Femur (tissue), 1 donor: Measurements from ENCODE around the gene D2HGDH.
"Not testable (repeated sequence)": the region's sequence is repeated elsewhere in the genome, so short reads cannot be mapped to it uniquely, and the experiment has no call there.

Experiments
- DNase-seq: peaks from one replicate; pipeline ENCODE4 v3.0.0-alpha.2; 2017

Gene D2HGDH

DNA sequence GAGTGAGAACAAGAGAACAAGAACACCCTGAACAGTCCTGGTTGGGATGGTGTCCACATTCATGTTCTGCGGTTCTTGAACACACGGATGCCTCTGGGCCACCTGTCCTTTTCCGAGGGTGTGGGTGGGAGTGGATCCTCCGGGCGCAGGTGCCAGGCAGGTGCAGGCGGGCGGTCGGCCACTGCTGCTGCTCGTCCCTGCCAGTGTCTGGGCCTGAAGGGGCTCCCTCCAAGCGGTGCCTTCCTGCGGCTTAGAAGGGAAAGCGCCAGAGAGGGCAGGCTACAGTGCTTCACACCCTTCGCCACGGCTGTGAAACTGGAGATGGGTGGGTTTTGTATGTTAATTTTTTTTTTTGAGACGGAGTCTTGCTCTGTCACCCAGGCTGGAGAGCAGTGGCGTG lies 8.0 kb upstream of the D2HGDH start:
- no peak for DNase-seq

DNA sequence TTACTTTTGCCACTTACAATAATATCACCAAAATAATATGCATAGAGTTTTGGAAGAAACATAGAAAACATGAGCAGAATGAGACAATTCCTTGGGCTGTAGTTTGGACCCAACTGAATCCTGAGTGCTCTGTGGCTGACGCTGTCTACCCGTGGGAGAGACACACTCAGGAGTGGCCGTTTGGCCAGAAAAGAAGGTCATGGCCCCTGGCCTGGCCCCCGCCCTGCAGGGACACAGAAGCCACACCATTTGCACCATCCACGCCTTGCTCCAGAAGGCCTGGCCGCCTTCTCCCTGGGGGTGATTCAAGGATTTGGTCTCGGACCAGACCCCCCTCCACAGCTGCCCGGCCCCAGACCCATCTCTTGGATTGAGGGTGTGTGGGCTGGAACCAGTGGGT lies 6.4 kb upstream of the D2HGDH start:
- no peak for DNase-seq

DNA sequence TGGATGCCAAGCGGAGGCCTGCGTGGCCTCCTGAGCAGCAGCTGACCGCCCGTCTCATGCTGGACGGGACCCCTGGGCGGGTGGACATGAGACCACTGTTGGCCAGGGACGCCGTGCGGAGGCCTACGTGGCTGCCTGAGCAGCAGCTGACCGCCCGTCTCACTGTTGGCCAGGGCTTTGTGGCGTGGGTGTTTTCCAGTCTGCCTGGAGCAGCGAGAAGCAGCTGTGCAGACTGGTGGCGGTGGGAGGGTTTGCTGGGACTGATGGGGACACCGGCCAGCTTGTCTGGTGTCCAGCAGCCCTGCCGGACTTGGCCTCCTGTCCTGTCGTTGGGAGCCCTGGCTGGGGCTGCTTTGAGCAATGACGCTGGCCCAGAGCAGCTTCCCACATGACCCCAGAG lies 5.8 kb upstream of the D2HGDH start:
- DNase-seq: peak; percentile 59

- no peak for DNase-seq
Observed at GRCh38 chr2:241729868-241730267, 4.6 kb upstream of the D2HGDH start.

- DNase-seq: no peak
Observed at GRCh38 chr2:241730671-241731293, 3.6 kb upstream of the D2HGDH start.

GRCh38 chr2:241732513-241733186 lies 1.8 kb upstream of the D2HGDH start:
- DNase-seq: peak; percentile 51

GRCh38 chr2:241733391-241734207 lies 831 bp upstream of the D2HGDH start:
- DNase-seq: no peak

DNA sequence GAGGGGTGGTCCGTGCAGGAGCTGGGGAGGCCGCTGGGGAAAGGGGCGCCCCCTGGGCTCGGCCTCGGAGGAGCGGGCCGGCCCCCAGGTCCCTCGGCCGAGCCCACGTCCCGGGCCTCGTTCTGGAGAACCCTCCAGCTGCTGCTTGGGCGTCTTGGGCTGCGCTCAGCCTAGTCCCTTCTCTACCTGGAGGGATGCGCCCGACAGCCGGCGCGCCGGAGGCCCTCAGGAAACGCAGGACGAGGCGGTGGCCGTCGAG lies 293 bp upstream of the D2HGDH start:
- DNase-seq: no peak

GRCh38 chr2:241736111-241736510 lies 1.7 kb downstream of the D2HGDH start:
- no peak for DNase-seq

GRCh38 chr2:241738040-241738686 lies 3.7 kb downstream of the D2HGDH start:
- no peak for DNase-seq

GRCh38 chr2:241739177-241739576 lies 4.7 kb downstream of the D2HGDH start:
- no peak for DNase-seq

DNA sequence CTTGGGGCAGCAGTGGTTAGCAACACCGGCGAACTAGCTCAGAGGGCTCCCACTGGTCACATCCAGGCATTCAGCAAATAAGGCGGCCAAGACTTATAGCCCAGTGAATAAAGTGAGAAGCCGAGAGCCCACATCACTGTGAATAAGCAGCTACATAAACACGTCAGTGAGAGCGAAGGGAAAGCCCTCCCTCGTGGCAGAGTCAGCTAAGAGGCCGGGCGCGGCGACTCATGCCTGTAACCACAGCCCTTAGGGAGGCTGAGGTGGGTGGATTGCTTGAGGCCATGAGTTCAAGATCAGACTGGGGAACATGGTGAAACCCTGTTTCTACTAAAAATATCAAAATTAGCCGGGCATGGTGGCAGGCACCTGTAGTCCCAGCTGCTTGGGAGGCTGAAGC lies 5.2 kb downstream of the D2HGDH start:
- DNase-seq: no peak

DNA sequence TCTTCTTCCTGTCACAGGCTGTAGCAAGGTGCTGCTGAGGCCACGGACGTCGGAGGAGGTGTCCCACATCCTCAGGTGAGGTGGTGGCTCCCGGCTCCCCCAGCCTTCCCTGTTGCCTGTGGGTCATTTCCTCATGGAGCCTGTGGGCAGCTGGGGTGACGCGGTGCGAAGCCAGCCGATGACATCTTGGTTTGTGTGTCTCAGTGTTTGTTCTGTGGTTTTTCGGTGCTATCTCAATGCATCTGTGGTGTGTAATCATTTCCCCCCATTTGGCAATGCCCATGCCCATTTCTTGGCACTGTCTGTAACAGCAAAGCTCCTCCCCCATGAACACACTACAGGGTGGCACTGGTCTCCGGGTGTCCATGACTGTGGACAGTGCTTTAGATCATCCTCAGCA lies 6.6 kb downstream of the D2HGDH start:
- DNase-seq: no peak

GRCh38 chr2:241742320-241742939 lies 8.0 kb downstream of the D2HGDH start:
- no peak for DNase-seq

- DNase-seq: not testable (repeated sequence)
Observed at GRCh38 chr2:241743008-241743407, 8.6 kb downstream of the D2HGDH start.

- DNase-seq: no peak
Observed at GRCh38 chr2:241743620-241744019, 9.2 kb downstream of the D2HGDH start.

DNA sequence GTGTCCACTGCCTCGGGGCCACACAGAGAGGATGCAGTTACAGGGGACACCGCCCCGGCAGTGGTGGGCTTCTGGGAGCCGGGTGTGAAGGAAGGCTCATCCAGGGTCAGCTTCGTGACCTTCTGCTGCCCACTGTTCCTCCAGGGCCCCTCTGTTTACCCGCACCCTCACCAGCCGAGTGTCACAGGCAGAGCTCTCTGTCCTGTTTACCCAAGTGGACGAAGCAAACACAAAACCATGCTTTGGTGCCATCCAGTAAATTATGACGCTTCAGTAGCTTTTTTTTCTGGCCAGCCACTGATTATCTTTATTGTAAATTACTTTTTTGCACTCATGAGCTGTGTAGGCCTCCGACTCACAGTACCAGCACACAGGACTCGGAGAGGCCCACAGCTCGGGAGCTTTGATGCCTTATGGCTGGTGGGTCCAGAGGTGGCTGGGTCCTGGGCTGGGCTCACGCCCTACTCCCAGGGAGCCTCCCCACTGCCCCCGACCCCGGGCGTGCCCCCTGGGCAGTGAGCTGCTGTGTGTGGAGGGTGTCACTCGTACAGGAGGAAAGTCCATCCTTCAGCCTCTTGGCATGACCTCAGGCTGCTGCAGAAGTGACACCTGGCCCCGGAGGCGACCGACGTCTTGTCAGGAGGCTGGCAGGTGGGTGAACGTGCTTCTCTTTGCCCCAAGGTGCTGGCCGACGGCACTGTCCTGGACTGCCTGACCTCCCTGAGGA lies 9.8 kb downstream of the D2HGDH start:
- no peak for DNase-seq

DNA sequence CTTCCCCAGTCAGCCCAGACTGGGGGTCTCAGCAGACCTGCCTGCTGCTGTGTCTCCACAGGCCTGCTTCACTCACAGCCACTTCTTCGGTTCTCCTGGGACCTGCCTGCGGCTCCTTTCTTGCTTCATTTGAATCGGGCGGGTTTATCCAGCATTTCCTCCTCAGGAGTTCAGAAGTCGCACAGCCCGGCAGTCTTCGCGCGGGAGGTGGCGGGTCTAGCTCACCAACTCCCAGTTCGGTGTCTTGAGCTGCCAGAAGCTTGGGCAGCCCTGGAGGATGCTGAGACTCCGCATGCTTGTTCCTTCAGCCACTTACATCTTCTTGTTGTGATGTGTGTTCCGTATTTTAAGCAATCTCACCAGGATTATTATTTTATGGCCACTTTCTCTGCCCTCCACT lies 10.8 kb downstream of the D2HGDH start:
- DNase-seq: no peak

DNA sequence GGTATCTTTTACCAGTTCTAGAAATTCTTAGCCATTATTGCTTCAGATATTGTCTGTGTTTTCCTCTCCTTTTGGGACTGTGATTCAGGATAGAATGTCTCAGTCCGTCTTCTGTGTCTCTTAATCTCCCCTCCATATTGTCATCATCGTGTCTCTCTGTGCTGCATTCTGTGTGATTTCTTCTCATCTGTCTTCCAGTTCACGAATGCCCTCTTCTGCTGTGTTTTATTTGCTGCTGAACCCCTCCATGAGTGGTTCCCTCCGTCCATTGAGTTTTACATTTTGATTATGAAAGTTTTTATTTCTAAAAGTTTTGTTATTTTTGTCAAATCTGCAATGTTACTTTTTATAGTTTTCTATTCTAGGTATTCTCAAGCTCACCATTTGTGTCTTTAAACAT lies 11.7 kb downstream of the D2HGDH start:
- DNase-seq: no peak

DNA sequence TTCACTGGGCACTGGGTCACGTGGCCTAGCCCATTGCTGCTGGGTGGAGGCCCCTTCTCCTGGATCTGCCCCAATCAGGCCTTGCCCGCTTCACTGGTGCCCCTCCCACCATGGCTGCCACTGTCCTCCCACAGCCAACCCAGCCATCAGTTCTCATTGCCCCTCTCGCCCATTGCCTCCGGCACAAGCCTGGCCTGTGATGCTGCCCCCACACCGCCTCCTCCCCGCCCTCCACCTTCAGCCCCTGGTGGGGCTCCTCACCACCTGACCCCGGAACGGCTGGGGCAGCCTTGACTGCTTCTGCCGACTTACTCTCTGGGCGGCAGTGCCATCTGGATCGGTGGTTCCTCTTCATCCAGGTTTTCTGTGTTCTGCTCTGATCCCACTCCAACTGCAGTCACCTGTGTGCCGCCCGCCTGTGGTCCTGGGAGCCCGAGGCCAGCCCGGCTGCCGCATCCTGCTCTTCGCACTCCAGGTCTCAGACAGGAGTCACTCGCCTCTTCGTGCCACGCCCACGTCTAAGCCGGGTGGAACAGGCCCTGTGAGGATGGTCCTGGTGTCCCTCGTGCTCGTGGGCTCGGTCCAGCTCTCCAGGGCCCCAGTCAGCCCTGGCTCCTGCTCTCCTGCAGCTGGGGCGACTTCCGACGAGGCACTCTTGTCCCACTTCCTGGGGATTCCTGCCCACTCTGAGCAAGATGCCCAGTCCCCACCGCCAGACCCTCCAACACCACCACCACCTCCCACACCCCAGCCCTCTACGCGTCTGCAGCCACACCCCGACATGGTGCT lies 14.2 kb downstream of the D2HGDH start:
- DNase-seq: no peak

- DNase-seq: no peak
Observed at GRCh38 chr2:241750076-241750840, 15.8 kb downstream of the D2HGDH start.
